PC-9 (cell line): ENCODE data around the gene C5orf22. TPM values are rescaled to one million over a fixed set of nuclear protein-coding genes. Genes with fewer than 3 reads are reported as not detected.

Experiments
- BruUV-seq: library from RNA; stranded (reverse); fragments of 400-500 nt; replicated peaks from 2 replicates; lab custom pipeline; 2021; lab: Mats Ljungman, UMichigan
- CTCF ChIA-PET: fragments of 300-600 bp; sonication (Branson Sonifier 250); formaldehyde crosslinking; loops from one replicate; lab custom pipeline; 2022; ENCODE audit warnings: antibody characterized with exemption; lab: Charles Lee
- POLR2A ChIA-PET: fragments of 300-600 bp; sonication (Branson Sonifier 250); formaldehyde crosslinking; loops from one replicate; lab custom pipeline; 2022; ENCODE audit warnings: antibody characterized with exemption; ENCODE audit not compliant: unreplicated experiment; lab: Charles Lee
- DNase-seq, 2 experiments: peaks; one replicate each; pipeline versions ENCODE4 v3.0.0 to v3.0.0-alpha.2; 2015 to 2022; ENCODE audit warnings: mixed read lengths in 1 of 2
- H2AFZ ChIP-seq: fragments of 200-600 bp; sonication (generic); 2 replicates; pipeline ENCODE4 v1.8.1; 2017; ENCODE audit warnings: antibody characterized with exemption
- H3F3A ChIP-seq: fragments of 200-600 bp; sonication (generic); 2 replicates; pipeline ENCODE4 v1.8.1; 2017; ENCODE audit warnings: antibody characterized with exemption, mild to moderate bottlenecking, low read depth; ENCODE audit not compliant: insufficient read depth
- H3K27ac ChIP-seq: fragments of 200-600 bp; sonication (generic); 2 replicates; pipeline ENCODE4 v1.6.1; 2016; ENCODE audit warnings: mixed run types
- H3K27me3 ChIP-seq: fragments of 200-600 bp; sonication (generic); 2 replicates; pipeline ENCODE4 v1.6.1; 2016; ENCODE audit warnings: low read depth, mixed run types; ENCODE audit not compliant: insufficient read depth
- H3K36me3 ChIP-seq: fragments of 200-600 bp; sonication (generic); 2 replicates; pipeline ENCODE4 v1.6.1; 2016; ENCODE audit warnings: low read depth, mixed run types
- H3K4me1 ChIP-seq: fragments of 200-600 bp; sonication (generic); replicated peaks from 2 replicates; pipeline ENCODE4 v1.6.1; 2016; ENCODE audit warnings: mixed run types; ENCODE audit not compliant: insufficient read depth
- H3K4me2 ChIP-seq: fragments of 200-600 bp; sonication (generic); 2 replicates; pipeline ENCODE4 v1.6.1; 2017; ENCODE audit warnings: mixed run types
- H3K4me3 ChIP-seq: fragments of 200-600 bp; sonication (generic); 2 replicates; pipeline ENCODE4 v1.6.1; 2016; ENCODE audit warnings: mixed run types
- H3K79me2 ChIP-seq: fragments of 200-600 bp; sonication (generic); 2 replicates; pipeline ENCODE4 v1.6.1; 2017; ENCODE audit warnings: low read depth, mixed run types
- H3K9me2 ChIP-seq: fragments of 200-600 bp; sonication (generic); 2 replicates; pipeline ENCODE4 v1.8.1; 2017; ENCODE audit warnings: mild to moderate bottlenecking; ENCODE audit not compliant: insufficient read depth
- H3K9me3 ChIP-seq: fragments of 200-600 bp; sonication (generic); 2 replicates; pipeline ENCODE4 v1.8.1; 2016; ENCODE audit warnings: low read depth; ENCODE audit not compliant: insufficient read depth
- H4K20me1 ChIP-seq: fragments of 200-600 bp; sonication (generic); 2 replicates; pipeline ENCODE4 v1.8.1; 2017; ENCODE audit not compliant: insufficient read depth
- CTCF ChIP-seq: fragments of 200-600 bp; sonication (generic); conservative IDR thresholded peaks from 2 replicates; pipeline ENCODE4 v1.6.1; 2017; ENCODE audit warnings: mixed run types, antibody characterized with exemption, mild to moderate bottlenecking, moderate library complexity
- EZH2 ChIP-seq: fragments of 200-600 bp; sonication (generic); IDR thresholded peaks from 2 replicates; pipeline ENCODE4 v1.8.0; 2017; ENCODE audit warnings: antibody characterized with exemption, low read depth
- intact Hi-C: fragments of 100-400 bp; cut with micrococcal nuclease; formaldehyde crosslinking; loops from one replicate; pipeline ENCODE4 v1.10.0; 2022; ENCODE audit not compliant: unreplicated experiment
- total RNA-seq: library from RNA; stranded (reverse); gene quantifications from 2 replicates; pipeline ENCODE4 v1.2.3, GENCODE V29; 2021

C5orf22 gene
- total RNA-seq, 1 experiment from 2014 or later: 46.7 TPM

- no peaks in the 10 kb centered on the region for H3K4me1 ChIP-seq
- 0 out of 2 replicates have a peak, but pooled peaks cover 4% of the 10 kb centered on the region for H4K20me1 ChIP-seq
- no peak for DNase-seq
- H3K27me3 ChIP-seq: no peaks in the 10 kb centered on the region
- TF ChIP-seq EZH2: no peak
- no peak for TF ChIP-seq CTCF
- H3K27ac ChIP-seq: no peak overlapping the region
- peaks cover 50% of the 10 kb centered on the region for H3K36me3 ChIP-seq
- POLR2A ChIA-PET: no interaction called here
- H3K9me3 ChIP-seq: no peaks in the 10 kb centered on the region
- intact Hi-C loops: no loop called here
- no peaks in the 10 kb centered on the region for H3K79me2 ChIP-seq
- no peak overlapping the region for H2AFZ ChIP-seq
- no TSS peak for BruUV-seq
- no peak overlapping the region for H3K4me2 ChIP-seq
- peaks cover 4% of the 10 kb centered on the region; the same call in 1 of the 2 replicates for H3F3A ChIP-seq
- CTCF ChIA-PET: no interaction called here
- no peak overlapping the region for H3K4me3 ChIP-seq
- no peaks in the 10 kb centered on the region for H3K9me2 ChIP-seq
Measured at GRCh38 chr5:31495336-31495735, 36.8 kb upstream of the C5orf22 start.

GRCh38 chr5:31496301-31496700, 35.8 kb upstream of the C5orf22 start:
- no peaks in the 10 kb centered on the region for H3K9me2 ChIP-seq
- POLR2A ChIA-PET: no interaction called here
- H3K9me3 ChIP-seq: no peaks in the 10 kb centered on the region
- no peaks in the 10 kb centered on the region for H3K79me2 ChIP-seq
- DNase-seq: no peak
- H3K27ac ChIP-seq: no peak overlapping the region
- H3K4me3 ChIP-seq: no peak overlapping the region
- intact Hi-C loops: no loop called here
- TF ChIP-seq CTCF: no peak
- no peak for TF ChIP-seq EZH2
- H3K27me3 ChIP-seq: no peaks in the 10 kb centered on the region
- CTCF ChIA-PET: no interaction called here
- H3K4me2 ChIP-seq: no peak overlapping the region
- H3K4me1 ChIP-seq: no peaks in the 10 kb centered on the region
- H2AFZ ChIP-seq: no peak overlapping the region
- BruUV-seq: no TSS peak
- 0 out of 2 replicates have a peak, but pooled peaks cover 4% of the 10 kb centered on the region for H4K20me1 ChIP-seq
- H3K36me3 ChIP-seq: peaks cover 53% of the 10 kb centered on the region
- peaks cover 4% of the 10 kb centered on the region; the same call in 1 of the 2 replicates for H3F3A ChIP-seq

- H3K9me3 ChIP-seq: no peaks in the 10 kb centered on the region
- H4K20me1 ChIP-seq: 0 out of 2 replicates have a peak, but pooled peaks cover 4% of the 10 kb centered on the region
- intact Hi-C loops: no loop called here
- DNase-seq: no peak
- H3K27me3 ChIP-seq: no peaks in the 10 kb centered on the region
- POLR2A ChIA-PET: no interaction called here
- peaks cover 4% of the 10 kb centered on the region; the same call in 1 of the 2 replicates for H3F3A ChIP-seq
- H3K36me3 ChIP-seq: peaks cover 52% of the 10 kb centered on the region
- H2AFZ ChIP-seq: no peak overlapping the region
- H3K27ac ChIP-seq: no peak overlapping the region
- no peak overlapping the region for H3K4me2 ChIP-seq
- no peak overlapping the region for H3K4me3 ChIP-seq
- TF ChIP-seq EZH2 (no peak), CTCF (no peak)
- no TSS peak for BruUV-seq
- no peaks in the 10 kb centered on the region for H3K4me1 ChIP-seq
- CTCF ChIA-PET: no interaction called here
- H3K79me2 ChIP-seq: no peaks in the 10 kb centered on the region
- no peaks in the 10 kb centered on the region for H3K9me2 ChIP-seq
Measured at GRCh38 chr5:31496891-31497290, 35.2 kb upstream of the C5orf22 start.
